H1 (cell line): Measurements from ENCODE around the gene RAB31. TPM values are rescaled to one million over a fixed set of nuclear protein-coding genes. Genes with fewer than 3 reads are reported as not detected.

Experiments
- CBX8 ChIP-seq: fragments of 300-800, 300-1000 bp; sonication (generic); IDR thresholded peaks from 2 replicates; pipeline ENCODE4 v1.7.1; 2016; ENCODE audit warnings: low read depth, low read length, borderline replicate concordance
- CEBPB ChIP-seq: IDR thresholded peaks from 2 replicates; pipeline ENCODE4 v1.6.1; 2012; ENCODE audit warnings: low read depth, low read length
- CHD7 ChIP-seq: fragments of 300-600 bp; sonication (generic); IDR thresholded peaks from 2 replicates; pipeline ENCODE4 v1.7.1; 2012; ENCODE audit warnings: low read length, moderate library complexity, mild to moderate bottlenecking, inconsistent platforms; ENCODE audit not compliant: insufficient replicate concordance
- KDM4A ChIP-seq: IDR thresholded peaks from one replicate; pipeline ENCODE4 v1.7.1; 2012; ENCODE audit warnings: low read depth, mild to moderate bottlenecking, moderate library complexity, low read length, inconsistent platforms; ENCODE audit not compliant: severe bottlenecking
- NRF1 ChIP-seq: IDR thresholded peaks from 2 replicates; pipeline ENCODE4 v1.6.1; 2011; ENCODE audit warnings: mild to moderate bottlenecking, low read depth, low read length, improper control_type of control experiment
- RAD21 ChIP-seq, 2 experiments: IDR thresholded peaks in 1 of 2; conservative IDR thresholded peaks in 1 of 2; 2 replicates each; pipeline ENCODE4 v1.6.1; 2011; ENCODE audit warnings: low read depth in 2 of 2, low read length in 2 of 2, improper control_type of control experiment in 1 of 2, inconsistent platforms in 1 of 2, mild to moderate bottlenecking in 1 of 2, moderate library complexity in 1 of 2
- RXRA ChIP-seq: IDR thresholded peaks from 2 replicates; pipeline ENCODE4 v1.6.1; 2011; ENCODE audit warnings: low read depth, mild to moderate bottlenecking, low read length, moderate library complexity; ENCODE audit not compliant: insufficient read depth
- SP1 ChIP-seq: IDR thresholded peaks from 2 replicates; pipeline ENCODE4 v1.6.1; 2011; ENCODE audit warnings: low read depth, low read length
- YY1 ChIP-seq: IDR thresholded peaks from 2 replicates; pipeline ENCODE4 v1.6.1; 2011; ENCODE audit warnings: low read depth, mild to moderate bottlenecking, low read length
- polyA plus RNA-seq, 7 experiments: library from polyadenylated mRNA; depleted of rRNA in 3 of 7; stranded (reverse) in 5 of 7; unstranded in 2 of 7; fragments of >200 nt in 5 of 7; fragments of 200-250 nt in 2 of 7; gene quantifications; 1 replicate in 5 of 7; 2 replicates in 1 of 7; 4 replicates in 1 of 7; pipeline versions ENCODE4 v1.2.1 to v1.2.3, GENCODE V29; 2011 to 2013; ENCODE audit warnings: missing spikeins in 2 of 7, mixed read lengths in 2 of 7
- total RNA-seq: library from RNA; stranded (reverse); fragmentation: NEBNext Ultra II Directional; extraction: Animal tissue kit (Norgen Biotek cat#: 25700); gene quantifications from 2 replicates; pipeline ENCODE4 v1.2.1, GENCODE V29; 2021

The RAB31 gene
- total and polyA plus RNA-seq, 2 of the 8 experiments (the other 6 are each of a cell fraction or from before 2014, with no cell fraction given) = 15.2 to 40.9 TPM

- no peak for TF ChIP-seq CHD7
- TF ChIP-seq CBX8 = no peak
- no peak for TF ChIP-seq NRF1
- TF ChIP-seq YY1 = no peak
- TF ChIP-seq KDM4A = no peak
- TF ChIP-seq SP1 = no peak
- TF ChIP-seq CEBPB = no peak
- TF ChIP-seq RAD21 (IDR thresholded peaks at IDR 0.05 in 1 of 2, conservative IDR thresholded peaks at IDR 0.05 in 1 of 2; ENCODE audit: low read depth in 2 of 2, low read length in 2 of 2) = no peak
- no peak for TF ChIP-seq RXRA
These were observed 176.0 kb downstream of the RAB31 start (continued) for GRCh38 chr18:9884090-9884489.
